ENCODE data around the gene PHRF1.
A peak's percentile ranks its signal among the peaks of the same experiment; 100 is the strongest.
"Not testable (repeated sequence)": the region's sequence is repeated elsewhere in the genome, so short reads cannot be mapped to it uniquely, and the experiment has no call there.

The PHRF1 gene

GRCh38 chr11:568306-569157 is 7.7 kb upstream of the PHRF1 start:
- H3K4me3 ChIP-seq (ENCODE audit: low read depth, low read length) = peak overlapping the region; percentile 95
- peaks cover 20% of the 10 kb centered on the region for H3K4me1 ChIP-seq (ENCODE audit: control insufficient read depth, insufficient read depth, low read length, unreplicated experiment)
- H3K27ac ChIP-seq (ENCODE audit: low read depth, low read length) = peak overlapping the region; percentile 55
- H3K79me2 ChIP-seq (ENCODE audit: control insufficient read depth, insufficient read depth, low read length, unreplicated experiment) = peaks cover 28% of the 10 kb centered on the region
- no peaks in the 10 kb centered on the region for H3K27me3 ChIP-seq (ENCODE audit: insufficient read depth, low read length)
- peak overlapping the region; percentile 68 for H2AFZ ChIP-seq (ENCODE audit: low read length, unreplicated experiment)
- H3K36me3 ChIP-seq (ENCODE audit: insufficient read depth, low read length) = no peaks in the 10 kb centered on the region

GRCh38 chr11:569158-569885 is 6.9 kb upstream of the PHRF1 start:
- peak overlapping the region; percentile 95 for H3K4me3 ChIP-seq (ENCODE audit: low read depth, low read length)
- peaks cover 20% of the 10 kb centered on the region for H3K4me1 ChIP-seq (ENCODE audit: control insufficient read depth, insufficient read depth, low read length, unreplicated experiment)
- no peaks in the 10 kb centered on the region for H3K36me3 ChIP-seq (ENCODE audit: insufficient read depth, low read length)
- no peaks in the 10 kb centered on the region for H3K27me3 ChIP-seq (ENCODE audit: insufficient read depth, low read length)
- peaks cover 28% of the 10 kb centered on the region for H3K79me2 ChIP-seq (ENCODE audit: control insufficient read depth, insufficient read depth, low read length, unreplicated experiment)
- peak overlapping the region; percentile 55 for H3K27ac ChIP-seq (ENCODE audit: low read depth, low read length)
- H2AFZ ChIP-seq (ENCODE audit: low read length, unreplicated experiment) = peak overlapping the region; percentile 14

DNA sequence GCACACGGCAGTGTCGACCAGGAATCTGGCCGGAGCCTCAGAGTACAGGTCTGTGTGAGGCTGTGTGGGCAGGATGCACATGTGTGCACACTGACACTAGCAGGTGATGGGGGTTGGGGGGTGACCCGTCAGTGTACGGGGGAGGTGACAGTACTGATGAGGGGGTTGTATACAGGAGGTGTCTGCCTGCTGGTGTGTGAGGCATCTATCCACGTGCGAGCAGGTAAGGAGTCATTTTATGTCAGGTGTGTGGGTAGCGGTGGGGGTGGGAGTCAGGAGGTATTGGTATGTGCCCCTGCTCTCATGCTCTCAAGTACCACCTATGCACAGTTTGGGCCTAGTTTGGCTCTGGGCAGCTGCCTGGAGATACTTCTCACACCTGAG is 4.5 kb upstream of the PHRF1 start:
- Histone ChIP-seq H3K36me3 (ENCODE audit: insufficient read depth, low read length) (no peaks in the 10 kb centered on the region), H3K27ac (ENCODE audit: low read depth, low read length) (no peak overlapping the region), H3K4me1 (ENCODE audit: control insufficient read depth, insufficient read depth, low read length, unreplicated experiment) (peaks cover 17% of the 10 kb centered on the region), H3K79me2 (ENCODE audit: control insufficient read depth, insufficient read depth, low read length, unreplicated experiment) (peaks cover 19% of the 10 kb centered on the region), H3K27me3 (ENCODE audit: insufficient read depth, low read length) (no peaks in the 10 kb centered on the region), H3K4me3 (ENCODE audit: low read depth, low read length) (no peak overlapping the region), H2AFZ (ENCODE audit: low read length, unreplicated experiment) (no peak overlapping the region)

DNA sequence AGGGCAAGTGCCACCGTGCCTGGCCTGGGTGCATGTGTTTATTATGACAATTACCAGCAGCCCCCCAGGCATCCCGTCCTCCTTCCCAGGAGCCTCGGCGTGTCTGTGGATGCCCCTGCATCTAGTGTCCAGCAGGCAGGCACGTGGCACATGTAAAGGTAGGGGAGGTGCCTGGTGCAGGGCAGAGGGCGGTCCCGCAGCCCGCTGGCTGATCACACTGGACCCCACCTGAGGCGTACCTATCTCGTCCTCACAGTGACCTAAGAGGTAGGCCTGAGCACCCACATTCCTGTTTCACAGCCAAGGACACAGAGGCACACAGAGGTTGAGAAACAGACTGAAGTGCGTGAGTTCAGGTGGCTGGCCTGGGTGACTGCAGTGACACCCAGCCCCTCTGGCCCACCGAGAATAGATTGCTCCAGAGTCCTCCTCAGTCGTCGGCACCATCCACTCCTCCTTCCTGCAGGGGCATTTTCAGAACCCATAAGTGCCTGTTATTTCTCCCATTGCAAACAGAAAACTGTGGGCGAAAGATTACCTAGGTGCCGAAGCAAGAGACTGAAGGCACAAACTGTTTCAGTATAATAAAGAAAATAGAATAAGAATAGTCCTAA is 3.0 kb upstream of the PHRF1 start:
- Histone ChIP-seq H3K4me1 (ENCODE audit: control insufficient read depth, insufficient read depth, low read length, unreplicated experiment) (peaks cover 22% of the 10 kb centered on the region), H3K27ac (ENCODE audit: low read depth, low read length) (no peak overlapping the region)

GRCh38 chr11:574031-574570 is 2.2 kb upstream of the PHRF1 start:
- Histone ChIP-seq H3K4me1 (ENCODE audit: control insufficient read depth, insufficient read depth, low read length, unreplicated experiment) (peaks cover 27% of the 10 kb centered on the region), H3K4me3 (ENCODE audit: low read depth, low read length) (peak overlapping the region; percentile 97; the same call in 1 of the 2 replicates)

More for the DNA sequence above, 3.0 kb upstream of the PHRF1 start:
- no peaks in the 10 kb centered on the region for H3K36me3 ChIP-seq (ENCODE audit: insufficient read depth, low read length)
- no peak overlapping the region for H3K4me3 ChIP-seq (ENCODE audit: low read depth, low read length)
- peaks cover 19% of the 10 kb centered on the region for H3K79me2 ChIP-seq (ENCODE audit: control insufficient read depth, insufficient read depth, low read length, unreplicated experiment)
- no peaks in the 10 kb centered on the region for H3K27me3 ChIP-seq (ENCODE audit: insufficient read depth, low read length)
- no peak overlapping the region for H2AFZ ChIP-seq (ENCODE audit: low read length, unreplicated experiment)

DNA sequence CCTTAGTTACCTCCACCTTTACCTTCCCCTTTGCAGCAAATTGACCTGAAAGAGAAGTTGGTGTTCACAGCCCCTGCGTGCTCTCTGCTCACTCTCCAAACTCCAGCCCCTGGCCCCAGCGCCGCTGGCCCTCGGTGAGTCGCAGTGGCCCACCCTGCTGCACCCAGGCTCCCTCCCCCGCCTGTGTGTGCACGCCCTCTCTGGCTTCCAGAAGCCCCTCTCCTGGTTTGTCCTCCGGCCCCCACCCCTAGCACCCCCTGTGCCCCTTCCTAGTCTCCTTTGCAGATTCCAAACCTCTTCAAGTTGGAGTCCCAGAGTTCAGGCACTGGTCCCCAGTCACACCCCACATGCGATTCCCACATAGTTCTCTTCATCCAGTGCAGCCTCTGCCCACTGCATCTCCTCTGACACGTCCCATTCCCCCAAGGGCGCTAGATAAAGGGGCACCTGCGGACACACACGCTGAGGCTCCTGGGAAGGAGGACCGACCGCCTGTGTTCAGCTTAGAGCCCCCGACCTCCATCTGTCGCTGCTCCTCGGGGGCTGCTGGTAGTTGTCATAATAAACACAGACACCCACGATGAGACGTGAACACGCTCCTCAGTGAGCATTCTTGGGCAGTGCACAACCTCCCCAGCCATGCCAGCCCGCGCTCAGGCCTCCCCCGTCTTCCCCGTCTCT is 1.5 kb upstream of the PHRF1 start:
- H2AFZ ChIP-seq (ENCODE audit: low read length, unreplicated experiment) = peak overlapping the region; percentile 87
- H3K27me3 ChIP-seq (ENCODE audit: insufficient read depth, low read length) = no peaks in the 10 kb centered on the region
- peak overlapping the region; percentile 97 for H3K4me3 ChIP-seq (ENCODE audit: low read depth, low read length)
- H3K79me2 ChIP-seq (ENCODE audit: control insufficient read depth, insufficient read depth, low read length, unreplicated experiment) = peaks cover 32% of the 10 kb centered on the region
- no peak overlapping the region for H3K27ac ChIP-seq (ENCODE audit: low read depth, low read length)
- peaks cover 28% of the 10 kb centered on the region for H3K4me1 ChIP-seq (ENCODE audit: control insufficient read depth, insufficient read depth, low read length, unreplicated experiment)
- H3K36me3 ChIP-seq (ENCODE audit: insufficient read depth, low read length) = no peaks in the 10 kb centered on the region

More at GRCh38 chr11:574031-574570, 2.2 kb upstream of the PHRF1 start:
- H3K79me2 ChIP-seq (ENCODE audit: control insufficient read depth, insufficient read depth, low read length, unreplicated experiment) = peaks cover 25% of the 10 kb centered on the region
- H2AFZ ChIP-seq (ENCODE audit: low read length, unreplicated experiment); H3K36me3 ChIP-seq (ENCODE audit: insufficient read depth, low read length); H3K27ac ChIP-seq (ENCODE audit: low read depth, low read length); H3K27me3 ChIP-seq (ENCODE audit: insufficient read depth, low read length): not testable (repeated sequence)

DNA sequence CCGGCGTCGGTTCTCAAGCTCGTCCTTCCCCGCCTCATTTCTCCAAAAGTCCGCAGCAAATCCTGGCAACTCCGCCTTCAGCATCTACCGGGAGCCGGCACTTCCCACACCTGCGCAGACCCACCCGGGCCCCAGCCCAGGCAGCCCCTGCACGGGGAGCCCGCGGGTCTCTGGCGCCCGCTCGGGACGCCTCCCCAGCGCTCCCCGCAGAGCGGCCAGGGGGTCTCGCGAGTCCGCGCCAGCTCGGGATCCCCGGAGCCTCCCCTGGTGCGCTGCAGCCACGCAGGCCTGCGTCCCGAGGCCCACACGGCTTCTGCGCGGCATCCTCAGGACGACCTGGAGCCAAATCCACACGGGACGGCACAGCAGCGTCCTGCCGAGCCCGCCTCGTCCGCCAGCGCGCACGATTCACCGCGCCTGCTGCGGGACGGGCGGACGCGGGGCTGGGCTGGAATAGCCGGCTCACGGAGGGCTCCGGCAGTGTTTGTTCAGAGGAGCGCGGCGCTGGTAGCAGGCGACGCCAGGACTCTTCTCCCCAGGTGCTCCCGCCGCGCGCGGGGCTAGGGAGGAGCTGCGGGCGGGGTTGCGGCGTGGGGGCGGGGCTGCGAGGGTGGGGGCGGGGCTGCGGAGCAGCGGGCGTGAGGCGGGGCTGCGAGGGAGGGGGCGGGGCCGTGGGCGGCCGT is 816 bp upstream of the PHRF1 start:
- Histone ChIP-seq H3K4me1 (ENCODE audit: control insufficient read depth, insufficient read depth, low read length, unreplicated experiment) (peaks cover 34% of the 10 kb centered on the region), H2AFZ (ENCODE audit: low read length, unreplicated experiment) (peak overlapping the region; percentile 87), H3K4me3 (ENCODE audit: low read depth, low read length) (peak overlapping the region; percentile 97), H3K27ac (ENCODE audit: low read depth, low read length) (no peak overlapping the region), H3K36me3 (ENCODE audit: insufficient read depth, low read length) (no peaks in the 10 kb centered on the region), H3K27me3 (ENCODE audit: insufficient read depth, low read length) (no peaks in the 10 kb centered on the region), H3K79me2 (ENCODE audit: control insufficient read depth, insufficient read depth, low read length, unreplicated experiment) (peaks cover 38% of the 10 kb centered on the region)

DNA sequence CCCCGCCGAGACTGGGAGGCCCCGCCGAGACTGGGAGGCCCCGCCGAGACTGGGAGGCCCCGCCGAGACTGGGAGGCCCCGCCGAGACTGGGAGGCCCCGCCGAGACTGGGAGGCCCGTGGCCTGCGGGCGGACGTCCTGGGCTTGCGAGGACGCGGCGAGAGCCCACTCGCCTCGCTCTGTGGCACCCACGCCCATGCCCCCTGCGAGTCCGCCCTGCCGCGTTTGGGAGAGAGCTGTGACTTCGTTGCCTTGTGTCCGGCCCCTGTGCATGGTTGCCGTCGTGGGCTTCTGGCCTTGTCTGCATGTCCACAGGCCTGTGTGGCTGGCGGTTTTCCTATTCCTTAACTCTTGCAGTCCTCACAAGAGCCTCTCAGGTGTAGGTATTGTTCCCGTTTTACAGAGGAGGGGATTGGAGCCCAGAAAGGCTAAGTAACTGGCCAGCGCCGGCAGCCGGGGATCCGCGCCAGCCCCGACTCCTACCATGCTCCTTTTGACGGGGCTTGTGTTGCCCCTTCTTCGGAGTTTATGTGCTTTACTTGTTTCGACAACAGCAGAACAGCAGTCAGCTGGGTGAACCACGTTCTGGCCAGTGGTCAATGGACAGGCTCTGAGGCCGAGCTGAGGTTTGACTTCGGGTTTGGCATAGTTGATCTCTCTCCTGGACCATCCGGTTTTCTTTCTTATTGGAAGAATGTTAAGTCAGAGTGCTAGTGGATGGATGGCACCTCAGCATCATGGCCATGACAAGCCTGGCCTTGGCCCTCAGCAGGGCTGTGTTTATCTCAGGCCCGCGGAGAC is 741 bp downstream of the PHRF1 start:
- H3K27me3 ChIP-seq (ENCODE audit: insufficient read depth, low read length) = no peaks in the 10 kb centered on the region
- H3K36me3 ChIP-seq (ENCODE audit: insufficient read depth, low read length) = peaks cover 6% of the 10 kb centered on the region; the same call in 1 of the 2 replicates
- H3K4me1 ChIP-seq (ENCODE audit: control insufficient read depth, insufficient read depth, low read length, unreplicated experiment) = peaks cover 34% of the 10 kb centered on the region
- peak overlapping the region; percentile 62 for H3K27ac ChIP-seq (ENCODE audit: low read depth, low read length)
- peak overlapping the region; percentile 87 for H3K4me3 ChIP-seq (ENCODE audit: low read depth, low read length)
- no peak overlapping the region for H2AFZ ChIP-seq (ENCODE audit: low read length, unreplicated experiment)
- H3K79me2 ChIP-seq (ENCODE audit: control insufficient read depth, insufficient read depth, low read length, unreplicated experiment) = peaks cover 54% of the 10 kb centered on the region

GRCh38 chr11:577611-577894 is 1.3 kb downstream of the PHRF1 start:
- Histone ChIP-seq H3K27ac (ENCODE audit: low read depth, low read length) (peak overlapping the region; percentile 62), H3K36me3 (ENCODE audit: insufficient read depth, low read length) (peaks cover 6% of the 10 kb centered on the region; the same call in 1 of the 2 replicates), H3K4me1 (ENCODE audit: control insufficient read depth, insufficient read depth, low read length, unreplicated experiment) (peaks cover 34% of the 10 kb centered on the region), H3K4me3 (ENCODE audit: low read depth, low read length) (peak overlapping the region; percentile 87), H2AFZ (ENCODE audit: low read length, unreplicated experiment) (no peak overlapping the region), H3K79me2 (ENCODE audit: control insufficient read depth, insufficient read depth, low read length, unreplicated experiment) (peaks cover 58% of the 10 kb centered on the region), H3K27me3 (ENCODE audit: insufficient read depth, low read length) (no peaks in the 10 kb centered on the region)

Data from ACC112 (cell line).